Loucy (cell line): ENCODE data around the gene CMAS.
"Not testable (repeated sequence)": the region's sequence is repeated elsewhere in the genome, so short reads cannot be mapped to it uniquely, and the experiment has no call there.

Source experiments
- H2AFZ ChIP-seq: fragments of 200-600 bp; sonication (generic); 2 replicates; pipeline ENCODE4 v1.6.0; 2016; ENCODE audit warnings: antibody characterized with exemption, mild to moderate bottlenecking, low read length, moderate library complexity
- H3F3A ChIP-seq: fragments of 200-600 bp; 2 replicates; pipeline ENCODE4 v1.6.0; 2016; ENCODE audit warnings: antibody characterized with exemption, low read depth, mild to moderate bottlenecking
- H3K27me3 ChIP-seq: fragments of 200-600 bp; sonication (generic); 2 replicates; pipeline ENCODE4 v1.6.1; 2014; ENCODE audit warnings: low read length, mild to moderate bottlenecking; ENCODE audit not compliant: insufficient read depth, poor library complexity, severe bottlenecking
- H3K36me3 ChIP-seq: fragments of 200-600 bp; sonication (generic); 2 replicates; pipeline ENCODE4 v1.6.1; 2016; ENCODE audit warnings: low read length; ENCODE audit not compliant: insufficient read depth
- H3K4me1 ChIP-seq: fragments of 200-600 bp; sonication (generic); 2 replicates; pipeline ENCODE4 v1.5.1; 2014; ENCODE audit warnings: low read length, mild to moderate bottlenecking; ENCODE audit not compliant: insufficient read depth, poor library complexity, severe bottlenecking
- H3K4me2 ChIP-seq: fragments of 200-600 bp; sonication (generic); 2 replicates; pipeline ENCODE4 v1.6.0; 2014; ENCODE audit warnings: antibody characterized with exemption, low read length, low read depth, mild to moderate bottlenecking; ENCODE audit not compliant: poor library complexity, severe bottlenecking
- H3K4me3 ChIP-seq: fragments of 200-600 bp; sonication (generic); 2 replicates; pipeline ENCODE4 v1.5.1; 2014; ENCODE audit warnings: low read length, mild to moderate bottlenecking, mixed read lengths; ENCODE audit not compliant: poor library complexity, severe bottlenecking
- H3K79me2 ChIP-seq: fragments of 200-600 bp; sonication (generic); 2 replicates; pipeline ENCODE4 v1.6.1; 2014; ENCODE audit warnings: low read length; ENCODE audit not compliant: insufficient read depth
- H3K9ac ChIP-seq: fragments of 200-600 bp; sonication (generic); 2 replicates; pipeline ENCODE4 v1.6.0; 2014; ENCODE audit warnings: mild to moderate bottlenecking, low read depth, low read length, moderate library complexity; ENCODE audit not compliant: poor library complexity, severe bottlenecking
- H3K9me2 ChIP-seq: fragments of 200-600 bp; sonication (generic); replicated peaks from 2 replicates; pipeline ENCODE4 v1.6.1; 2016; ENCODE audit warnings: low read depth, low read length, mixed read lengths
- H3K9me3 ChIP-seq: fragments of 200-600 bp; sonication (generic); 2 replicates; pipeline ENCODE4 v1.6.1; 2014; ENCODE audit warnings: mild to moderate bottlenecking, antibody characterized with exemption, low read length, low read depth; ENCODE audit not compliant: insufficient read depth
- H4K20me1 ChIP-seq: fragments of 200-600 bp; sonication (generic); 2 replicates; pipeline ENCODE4 v1.6.0; 2014; ENCODE audit warnings: antibody characterized with exemption, low read length, mild to moderate bottlenecking; ENCODE audit not compliant: insufficient read depth, poor library complexity, severe bottlenecking
- EZH2phosphoT487 ChIP-seq: fragments of 200-600 bp; IDR thresholded peaks from 2 replicates; pipeline ENCODE4 v1.6.1; 2018; ENCODE audit warnings: antibody characterized with exemption, mild to moderate bottlenecking, moderate library complexity, borderline replicate concordance
- TF ChIP-seq, protein P1 (sequence below): fragments of 200-600 bp; sonication (generic); conservative IDR thresholded peaks from 2 replicates; pipeline ENCODE4 v1.5.1; 2014; ENCODE audit warnings: mild to moderate bottlenecking, antibody characterized with exemption, low read length

The CMAS gene

DNA sequence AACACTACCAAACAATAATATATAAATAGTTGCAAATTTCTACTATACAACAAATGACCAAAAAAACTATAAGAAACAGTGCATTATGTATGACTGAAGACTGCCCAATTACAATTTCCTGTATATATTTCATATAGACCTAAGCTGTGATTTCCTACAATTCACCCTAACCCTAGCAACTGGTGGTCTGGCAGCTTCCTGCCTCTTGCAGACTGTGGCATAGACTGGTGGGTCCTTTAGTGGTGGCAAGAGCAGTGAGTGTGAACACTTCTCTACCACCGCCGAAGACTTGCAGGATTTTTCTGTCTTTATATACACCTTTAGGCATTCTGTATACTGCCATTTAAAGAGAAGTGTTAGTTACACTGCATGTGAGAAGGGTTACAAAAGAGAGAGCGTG, 43.6 kb upstream of the CMAS start:
- no peaks in the 10 kb centered on the region for H3K9me2 ChIP-seq
- no peaks in the 10 kb centered on the region for H3K36me3 ChIP-seq
- H3F3A ChIP-seq: no peaks in the 10 kb centered on the region
- H3K79me2 ChIP-seq: no peaks in the 10 kb centered on the region
- H3K4me2 ChIP-seq: no peak overlapping the region
- no peak overlapping the region for H2AFZ ChIP-seq
- no peak overlapping the region for H3K9ac ChIP-seq
- H3K27me3 ChIP-seq: no peaks in the 10 kb centered on the region
- no peak for TF ChIP-seq EZH2phosphoT487
- TF ChIP-seq, protein P1, sequence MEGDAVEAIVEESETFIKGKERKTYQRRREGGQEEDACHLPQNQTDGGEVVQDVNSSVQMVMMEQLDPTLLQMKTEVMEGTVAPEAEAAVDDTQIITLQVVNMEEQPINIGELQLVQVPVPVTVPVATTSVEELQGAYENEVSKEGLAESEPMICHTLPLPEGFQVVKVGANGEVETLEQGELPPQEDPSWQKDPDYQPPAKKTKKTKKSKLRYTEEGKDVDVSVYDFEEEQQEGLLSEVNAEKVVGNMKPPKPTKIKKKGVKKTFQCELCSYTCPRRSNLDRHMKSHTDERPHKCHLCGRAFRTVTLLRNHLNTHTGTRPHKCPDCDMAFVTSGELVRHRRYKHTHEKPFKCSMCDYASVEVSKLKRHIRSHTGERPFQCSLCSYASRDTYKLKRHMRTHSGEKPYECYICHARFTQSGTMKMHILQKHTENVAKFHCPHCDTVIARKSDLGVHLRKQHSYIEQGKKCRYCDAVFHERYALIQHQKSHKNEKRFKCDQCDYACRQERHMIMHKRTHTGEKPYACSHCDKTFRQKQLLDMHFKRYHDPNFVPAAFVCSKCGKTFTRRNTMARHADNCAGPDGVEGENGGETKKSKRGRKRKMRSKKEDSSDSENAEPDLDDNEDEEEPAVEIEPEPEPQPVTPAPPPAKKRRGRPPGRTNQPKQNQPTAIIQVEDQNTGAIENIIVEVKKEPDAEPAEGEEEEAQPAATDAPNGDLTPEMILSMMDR: no peak
- H3K9me3 ChIP-seq: no peaks in the 10 kb centered on the region
- H3K4me1 ChIP-seq: no peaks in the 10 kb centered on the region
- H4K20me1 ChIP-seq: no peaks in the 10 kb centered on the region
- H3K4me3 ChIP-seq: no peak overlapping the region

DNA sequence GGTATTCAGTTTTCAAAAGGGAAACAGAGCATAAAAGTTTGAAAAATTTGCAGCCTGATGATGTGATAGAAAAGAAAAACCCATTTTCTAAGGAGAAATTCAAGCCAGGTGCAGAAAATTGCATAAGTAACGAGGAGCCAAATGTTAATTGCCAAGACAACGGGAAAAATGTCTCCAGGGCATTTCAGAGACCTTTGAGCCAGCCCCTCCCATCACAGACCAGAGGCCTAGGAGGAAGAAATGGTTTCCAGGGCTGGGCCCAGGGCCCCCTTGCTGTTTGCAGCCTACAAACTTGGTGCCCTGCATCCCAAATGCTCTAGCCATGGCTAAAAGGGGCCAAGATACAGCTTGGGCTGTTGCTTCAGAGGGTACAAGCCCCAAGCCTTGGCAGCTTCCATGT, 38.2 kb upstream of the CMAS start:
- not testable (repeated sequence) for H3K4me1 ChIP-seq, H3K9ac ChIP-seq

DNA sequence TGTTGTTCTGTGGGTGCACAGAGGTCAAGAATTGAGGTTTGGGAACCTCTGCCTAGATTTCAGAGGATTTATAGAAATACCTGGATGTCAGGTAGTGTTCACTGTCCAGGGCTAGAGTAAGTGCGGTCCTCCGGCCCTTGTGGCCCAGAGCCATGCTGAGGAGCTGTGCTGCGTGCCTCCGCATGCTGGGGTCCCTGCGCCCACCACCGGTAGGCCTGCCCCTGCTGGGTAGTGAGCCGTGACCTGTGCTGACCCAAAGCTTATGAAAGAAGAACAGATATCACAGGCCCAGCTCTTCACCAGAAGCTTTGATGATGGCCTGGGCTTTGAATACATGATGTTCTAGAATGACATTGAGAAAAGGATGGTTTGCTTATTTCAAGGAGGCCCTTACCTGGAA, 37.8 kb upstream of the CMAS start:
- Histone ChIP-seq H3K9me3 (no peaks in the 10 kb centered on the region), H4K20me1 (no peaks in the 10 kb centered on the region), H3K9ac (no peak overlapping the region), H3K36me3 (no peaks in the 10 kb centered on the region), H2AFZ (no peak overlapping the region), H3K79me2 (no peaks in the 10 kb centered on the region), H3K4me1 (no peaks in the 10 kb centered on the region), H3K4me3 (no peak overlapping the region), H3K4me2 (no peak overlapping the region), H3K9me2 (no peaks in the 10 kb centered on the region), H3K27me3 (no peaks in the 10 kb centered on the region), H3F3A (no peaks in the 10 kb centered on the region)
- TF ChIP-seq, protein P1: no peak
- no peak for TF ChIP-seq EZH2phosphoT487

More for the DNA sequence above, 38.2 kb upstream of the CMAS start:
- H3K4me2 ChIP-seq, H3K36me3 ChIP-seq, H3K27me3 ChIP-seq, H4K20me1 ChIP-seq, H3K4me3 ChIP-seq, H3F3A ChIP-seq, H3K79me2 ChIP-seq, H3K9me3 ChIP-seq, H2AFZ ChIP-seq, H3K9me2 ChIP-seq: not testable (repeated sequence)

DNA sequence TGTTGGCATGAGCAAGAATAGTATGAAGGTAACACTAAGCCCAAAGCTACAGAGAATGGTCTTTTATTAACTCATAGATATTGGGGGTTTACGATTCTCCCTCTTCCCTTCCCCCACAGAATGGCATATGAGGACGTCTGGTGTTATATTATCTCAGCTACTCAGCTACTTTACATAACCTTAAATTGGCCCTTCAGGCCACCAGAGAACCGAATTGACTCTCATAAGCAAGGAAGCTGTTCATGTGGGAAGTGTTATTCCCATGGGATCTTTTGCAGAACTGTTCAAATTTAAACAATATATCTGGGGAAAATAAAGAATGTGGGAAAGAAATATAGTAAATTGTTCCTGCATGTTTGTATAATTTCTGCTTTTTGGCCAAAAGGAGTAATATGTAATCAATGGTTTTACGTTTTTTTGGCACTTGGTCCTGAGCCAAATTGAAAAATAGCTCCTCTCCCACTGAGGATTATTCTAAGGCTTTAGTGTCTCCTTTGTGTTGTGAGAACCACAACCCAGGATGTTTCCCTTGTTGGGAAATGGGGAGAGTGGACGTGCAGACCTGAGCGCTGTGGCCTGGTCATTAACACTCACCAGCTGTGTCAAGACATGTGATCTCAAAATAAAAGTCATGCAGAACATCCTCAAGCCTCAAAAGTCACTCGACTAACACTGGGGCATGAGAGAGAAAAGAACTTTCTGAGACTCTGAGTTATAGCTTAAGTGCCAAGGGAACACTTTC, 31.8 kb upstream of the CMAS start:
- Histone ChIP-seq H3K9ac (no peak overlapping the region), H3K4me1 (no peaks in the 10 kb centered on the region), H3K4me3 (no peak overlapping the region), H3K4me2 (no peak overlapping the region), H3K79me2 (no peaks in the 10 kb centered on the region), H3K36me3 (no peaks in the 10 kb centered on the region), H3K9me3 (no peaks in the 10 kb centered on the region), H2AFZ (no peak overlapping the region), H3K9me2 (no peaks in the 10 kb centered on the region), H4K20me1 (no peaks in the 10 kb centered on the region), H3F3A (no peaks in the 10 kb centered on the region), H3K27me3 (no peaks in the 10 kb centered on the region)
- TF ChIP-seq, protein P1: no peak
- no peak for TF ChIP-seq EZH2phosphoT487
